Stimulated activated CD8-positive, alpha-beta memory T cell treated with anti-CD3 and anti-CD28 coated beads, Interleukin-12 subunit alpha, Interleukin-12 subunit beta, amount 100 ng/mL, for 4 hours (primary cell): Measurements from ENCODE around the gene MSMO1.
"Not testable (repeated sequence)": the region's sequence is repeated elsewhere in the genome, so short reads cannot be mapped to it uniquely, and the experiment has no call there.

ENCODE experiments used
- DNase-seq: peaks from one replicate; pipeline ENCODE4 v3.0.0-alpha.2; 2020; ENCODE audit warnings: low read depth

Gene MSMO1

GRCh38 chr4:165324918-165325304 is 2.6 kb upstream of the MSMO1 start:
- no peak for DNase-seq

DNA sequence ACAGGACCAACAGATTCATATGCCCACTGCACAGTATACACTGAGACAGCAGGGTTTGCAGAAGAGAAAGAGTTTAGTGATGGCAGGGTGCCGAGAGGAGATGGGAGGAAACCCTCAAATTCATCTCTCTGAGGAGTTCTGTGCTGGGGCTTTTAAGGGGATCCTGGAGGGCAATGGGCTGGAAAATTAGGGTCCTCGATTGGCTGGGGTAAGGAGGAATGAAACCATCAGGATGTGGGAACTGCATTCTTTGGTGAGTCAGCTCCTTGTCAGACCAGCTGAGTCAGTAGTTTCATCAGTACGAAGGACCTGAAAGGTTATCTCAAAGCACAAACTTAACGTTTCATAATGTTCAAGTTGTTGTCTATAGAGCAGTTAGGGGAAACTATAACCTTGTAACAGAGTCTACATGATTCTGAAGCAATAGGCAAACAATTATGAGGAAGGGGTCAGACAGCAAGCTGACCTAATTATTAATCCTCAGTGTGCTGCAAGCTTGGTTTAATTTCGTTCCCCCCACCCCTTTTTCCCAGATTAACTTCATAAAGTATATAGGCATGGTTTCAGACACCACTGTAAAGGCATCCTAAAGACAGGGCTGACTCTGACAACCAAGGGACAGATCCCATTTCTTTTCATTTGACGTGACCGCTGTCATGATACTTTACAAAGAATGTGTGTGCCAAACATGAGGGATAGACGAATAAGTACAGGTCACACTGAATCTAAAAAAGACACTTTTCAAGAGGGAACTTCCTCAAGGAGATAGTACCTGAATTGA is 1.5 kb upstream of the MSMO1 start:
- no peak for DNase-seq

DNA sequence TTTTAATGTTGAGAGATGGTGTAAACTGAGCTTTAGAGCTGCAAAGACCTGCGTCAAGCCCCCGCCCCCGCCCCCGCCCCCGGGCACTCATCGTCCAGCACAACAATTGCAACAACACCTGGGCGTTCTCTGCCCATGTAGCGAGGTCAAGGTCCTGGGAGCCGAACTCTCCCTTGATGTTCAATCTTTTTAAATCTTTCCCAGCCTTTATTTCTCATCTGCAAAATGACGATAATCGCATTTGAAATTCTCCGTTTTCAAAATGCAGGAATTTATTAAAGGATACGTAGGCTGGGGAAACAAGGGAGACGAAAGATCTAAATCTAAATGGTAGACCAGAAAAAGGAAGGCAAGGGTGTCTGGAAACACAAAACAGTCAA is 648 bp upstream of the MSMO1 start:
- DNase-seq = no peak

- DNase-seq = no peak
Measured at GRCh38 chr4:165328101-165328425, 594 bp downstream of the MSMO1 start.

DNA sequence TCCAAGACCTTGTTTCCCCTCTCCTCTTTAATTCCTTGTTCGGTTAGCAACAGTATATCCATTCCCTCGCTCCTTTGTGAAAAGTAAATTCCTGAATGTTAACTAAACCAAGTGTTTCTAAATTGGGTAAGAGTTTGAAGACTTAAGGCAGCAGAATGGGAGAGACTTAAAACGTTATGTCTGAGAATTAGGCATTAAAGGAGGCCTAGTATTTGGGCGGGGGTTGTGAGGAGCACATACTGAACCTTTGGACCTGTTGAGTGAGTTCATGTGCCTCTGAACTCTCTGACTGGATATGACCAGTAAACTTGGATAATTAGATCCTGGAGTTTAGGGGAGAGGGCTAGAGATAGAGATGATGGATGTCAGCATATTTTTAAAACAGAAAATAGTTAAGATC is 1.2 kb downstream of the MSMO1 start:
- no peak for DNase-seq

GRCh38 chr4:165330071-165330470 is 2.6 kb downstream of the MSMO1 start:
- DNase-seq = no peak

GRCh38 chr4:165330666-165331065 is 3.2 kb downstream of the MSMO1 start:
- DNase-seq = no peak

DNA sequence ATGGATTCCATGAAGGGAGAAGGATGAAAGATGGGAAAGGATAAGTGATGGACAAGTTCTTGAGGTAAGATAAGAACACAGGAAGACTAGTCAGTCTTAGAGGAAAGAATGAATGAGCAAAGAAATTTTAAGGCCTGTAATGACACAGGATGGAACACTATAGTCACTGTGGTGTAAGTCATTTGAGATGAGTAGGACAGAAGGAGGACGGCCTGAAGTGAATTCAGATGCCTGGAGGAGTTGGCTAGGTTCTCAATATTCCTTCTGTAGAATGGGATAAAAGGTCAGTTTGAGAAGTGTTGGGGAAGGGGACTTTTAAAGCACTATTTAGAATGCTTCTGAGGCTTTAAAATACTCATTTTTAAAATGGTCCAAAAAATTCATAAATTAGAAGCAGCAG is 3.9 kb downstream of the MSMO1 start:
- DNase-seq = no peak

- DNase-seq = no peak
Measured at GRCh38 chr4:165331823-165332222, 4.4 kb downstream of the MSMO1 start.

DNA sequence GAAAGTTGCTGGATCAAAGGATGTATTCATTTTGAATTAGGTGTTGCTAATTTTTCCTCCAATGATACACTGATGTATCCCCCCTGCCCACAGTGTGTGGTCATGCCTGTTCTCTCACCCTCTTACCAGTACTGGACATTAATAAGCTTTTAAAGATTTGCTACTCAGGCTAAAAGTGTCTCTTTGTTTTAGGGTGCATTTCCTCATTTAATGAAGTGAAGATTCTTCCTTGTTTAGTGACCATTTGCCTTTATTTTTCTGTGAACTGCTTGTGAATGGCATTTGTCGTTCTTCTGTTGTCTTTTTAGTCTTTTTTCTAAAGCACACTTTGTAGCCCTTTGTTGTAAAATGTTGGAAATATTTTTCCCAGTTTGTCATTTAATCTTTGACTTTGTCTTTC is 5.0 kb downstream of the MSMO1 start:
- no peak for DNase-seq

- no peak for DNase-seq
Measured at GRCh38 chr4:165335163-165335703, 7.8 kb downstream of the MSMO1 start.

DNA sequence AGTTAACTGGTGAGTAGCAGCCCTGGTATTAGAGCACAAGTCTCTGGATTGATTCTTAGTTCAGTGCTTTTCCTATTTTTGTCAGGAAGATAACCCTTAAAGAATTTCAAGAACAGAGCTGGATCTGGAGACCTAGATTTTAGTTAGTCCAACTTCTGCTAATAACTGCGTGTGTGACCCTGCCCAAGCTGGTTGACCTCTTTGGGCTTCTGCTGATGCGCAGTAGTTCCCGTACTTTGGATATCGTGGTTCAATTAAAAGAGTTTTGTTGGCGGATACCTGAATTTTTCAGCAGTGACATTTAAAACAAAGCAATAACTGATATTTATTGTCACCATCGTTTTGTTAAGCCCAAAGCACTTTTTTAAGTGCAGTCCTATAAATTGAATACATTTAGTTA is 9.3 kb downstream of the MSMO1 start:
- DNase-seq = no peak

DNA sequence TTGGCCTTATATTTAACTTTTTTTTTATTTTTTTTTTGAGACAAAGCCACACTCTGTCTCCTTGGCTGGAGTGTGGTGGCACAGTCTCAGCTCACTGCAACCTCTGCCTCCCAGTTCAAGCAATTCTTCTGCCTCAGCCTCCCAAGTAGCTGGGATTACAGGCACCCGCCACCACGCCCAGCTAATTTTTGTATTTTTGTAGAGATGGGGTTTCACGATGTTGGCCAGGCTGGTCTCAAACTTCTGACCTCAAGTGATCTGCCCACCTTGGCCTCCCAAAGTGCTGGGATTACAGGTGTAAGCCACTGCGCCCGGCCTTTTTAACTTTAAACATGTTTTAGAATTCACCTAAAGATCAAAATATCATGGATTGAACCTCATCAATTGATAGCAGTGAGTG is 14.9 kb downstream of the MSMO1 start:
- DNase-seq = not testable (repeated sequence)

- DNase-seq = no peak
Measured at GRCh38 chr4:165343353-165344191, 16.1 kb downstream of the MSMO1 start.

GRCh38 chr4:165345666-165346417 is 18.4 kb downstream of the MSMO1 start:
- no peak for DNase-seq

DNA sequence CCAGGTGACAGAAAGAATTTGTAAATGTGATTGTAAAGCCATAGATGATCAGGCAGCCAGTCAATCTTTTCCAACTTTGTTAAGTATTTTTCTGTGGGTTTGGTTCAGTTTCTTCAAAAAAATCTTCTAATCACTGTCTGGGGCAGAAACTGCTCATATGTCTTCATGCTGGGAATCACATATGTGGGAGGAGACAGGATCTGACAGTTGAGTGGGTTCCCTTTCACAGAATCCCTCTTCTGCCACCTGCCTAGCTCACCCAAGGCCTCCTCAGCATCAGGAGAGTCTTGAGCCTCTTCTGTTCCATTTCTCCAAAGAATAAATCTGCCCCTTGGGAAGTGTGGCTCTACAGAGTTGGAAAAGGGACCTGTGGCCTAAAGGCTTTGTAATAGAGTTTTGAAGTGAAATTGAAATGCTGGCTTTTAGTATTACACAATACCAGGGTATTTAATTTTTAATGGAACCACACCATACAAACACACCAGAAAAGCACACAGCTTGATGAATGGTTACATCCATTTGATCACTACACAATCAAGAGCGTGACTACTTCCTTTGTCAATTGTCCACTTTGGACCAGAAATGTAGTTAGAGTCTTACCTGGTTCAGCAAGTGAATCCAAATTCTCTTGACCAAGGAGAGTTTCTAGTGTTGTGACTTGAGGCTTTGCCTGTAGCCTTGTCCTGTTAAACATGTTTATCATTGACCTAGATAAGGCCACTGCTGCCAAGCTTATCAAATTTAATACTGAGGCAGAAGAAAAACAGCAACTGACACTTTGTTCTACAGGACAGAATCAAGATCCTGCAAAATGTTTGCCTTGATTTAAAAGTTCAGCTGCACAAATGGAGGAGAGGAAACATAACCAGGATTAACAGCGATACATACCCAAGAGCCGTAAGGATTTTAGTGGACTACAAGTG is 20.4 kb downstream of the MSMO1 start:
- DNase-seq = no peak

DNA sequence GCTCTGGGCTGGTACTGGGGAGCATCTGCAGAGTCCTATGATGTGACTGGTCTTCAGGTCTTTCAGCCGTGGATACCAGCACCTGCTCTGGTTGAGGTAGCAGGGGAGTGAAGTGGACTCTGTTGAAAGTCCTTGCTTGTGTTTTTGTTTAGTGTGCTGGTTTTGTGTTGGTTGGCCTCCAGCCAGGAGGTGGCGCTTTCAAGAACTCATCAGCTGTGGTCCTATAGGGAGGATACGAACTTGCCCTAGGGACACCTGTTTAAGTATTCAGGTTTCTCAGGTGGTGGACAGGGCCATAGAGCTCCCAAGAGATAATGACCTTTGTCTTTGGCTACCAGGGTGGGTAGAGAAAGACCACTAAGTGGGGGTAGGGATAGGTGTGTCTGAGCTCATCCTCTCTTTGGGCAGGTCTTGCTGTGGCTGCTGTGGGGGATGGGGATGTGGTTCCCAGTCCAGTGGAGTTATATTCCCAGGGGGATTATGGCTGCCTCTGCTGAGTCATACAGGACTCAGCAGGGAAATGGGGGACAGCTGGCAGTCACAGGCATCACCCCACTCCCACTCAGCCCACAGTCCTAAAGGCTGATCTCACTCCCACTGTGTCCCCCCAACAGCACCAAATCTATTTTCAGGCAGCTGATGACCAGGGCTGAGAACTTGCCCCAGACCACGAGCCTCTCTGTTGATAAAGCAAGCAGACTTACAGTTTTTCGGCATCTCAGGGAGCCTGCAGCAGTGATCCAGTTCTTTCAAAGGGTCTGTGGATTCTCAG is 24.1 kb downstream of the MSMO1 start:
- no peak for DNase-seq

- DNase-seq = no peak
Measured at GRCh38 chr4:165355900-165356300, 28.4 kb downstream of the MSMO1 start.

DNA sequence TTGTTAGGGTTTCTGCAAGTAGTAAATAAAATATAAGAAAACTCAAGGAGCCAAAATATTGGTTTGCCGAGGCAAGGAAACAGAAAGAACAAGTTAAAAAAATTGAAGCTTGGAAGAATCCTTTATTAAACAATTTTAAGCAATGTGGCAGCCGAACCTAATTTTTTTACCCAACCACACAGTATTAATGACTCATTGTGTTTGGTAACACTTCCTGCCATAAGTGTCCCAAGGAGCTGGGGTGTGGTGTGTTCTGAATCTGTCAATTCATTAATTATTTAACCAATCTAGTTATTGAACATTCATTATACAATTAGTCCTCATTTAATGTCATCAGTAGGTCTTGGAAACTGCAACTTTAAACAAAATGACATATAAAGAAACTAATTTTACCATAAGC is 32.0 kb downstream of the MSMO1 start:
- no peak for DNase-seq

DNA sequence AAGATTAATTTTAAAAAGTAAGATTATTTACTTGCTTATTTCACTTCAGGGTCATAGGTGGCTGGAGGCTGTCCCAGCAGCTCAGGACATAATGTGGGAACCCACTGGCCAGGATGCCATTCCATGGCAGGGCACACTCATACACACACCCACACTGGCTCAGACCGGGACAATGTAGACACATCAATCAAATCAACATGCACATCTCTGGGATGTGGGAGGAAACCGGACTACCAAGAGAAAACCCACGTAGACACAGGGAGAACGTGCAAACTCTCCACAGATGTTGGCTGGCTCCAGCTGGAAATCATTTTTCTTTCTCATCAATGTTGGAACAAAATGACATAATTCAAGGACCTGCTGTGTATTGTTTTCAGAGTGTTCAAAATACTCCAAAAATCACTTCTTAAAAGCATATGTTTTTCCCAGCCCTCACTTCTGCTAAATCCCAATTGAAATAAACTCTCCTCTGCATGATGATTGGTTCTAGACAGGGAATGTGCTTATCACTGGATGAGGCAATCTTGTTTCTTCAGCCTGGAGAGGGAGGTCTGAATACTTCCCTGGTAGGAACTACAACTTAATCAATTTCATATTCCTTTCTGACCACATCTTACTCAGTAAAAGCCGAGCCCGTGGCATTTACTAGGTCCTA is 32.7 kb downstream of the MSMO1 start:
- DNase-seq = no peak
